Stimulated activated CD8-positive, alpha-beta memory T cell treated with anti-CD3 and anti-CD28 coated beads, Interleukin-7, amount 100 ng/mL, for 1 hour (primary cell): ENCODE measurements around the gene CNIH1.
A peak's percentile ranks its signal among the peaks of the same experiment; 100 is the strongest.

Source experiments
- DNase-seq, 2 donors: peaks; one replicate each; pipeline ENCODE4 v3.0.0-alpha.2; 2020; ENCODE audit warnings: low read depth in 2 of 2

The CNIH1 gene

GRCh38 chr14:54440873-54441868 is at the start of gene CNIH1:
Gene CNIH1, minus strand, starts transcription at chr14:54441374. Its CDS starts 47 bp downstream, at chr14:54441327.
- peak; percentile 94 to 95 for DNase-seq

GRCh38 chr14:54490445-54491175 is 49.4 kb upstream of the CNIH1 start:
- DNase-seq: no peak

- no peak for DNase-seq
Observed at GRCh38 chr14:54489731-54490444, 48.7 kb upstream of the CNIH1 start.

GRCh38 chr14:54489318-54489683 is 48.1 kb upstream of the CNIH1 start:
- no peak for DNase-seq

GRCh38 chr14:54488646-54489317 is 47.6 kb upstream of the CNIH1 start, which contains the start of gene GMFB:
Gene GMFB, minus strand, starts transcription at chr14:54488980. Its CDS starts 53 bp downstream, at chr14:54488927.
- DNase-seq: peak; percentile 67 to 76

- DNase-seq: peak in 1 of 2 donors; percentile 2
Observed at GRCh38 chr14:54488318-54488645, 47.1 kb upstream of the CNIH1 start.

- no peak for DNase-seq
Observed at GRCh38 chr14:54487771-54488170, 46.6 kb upstream of the CNIH1 start.

- no peak for DNase-seq
Observed at GRCh38 chr14:54486685-54487084, 45.5 kb upstream of the CNIH1 start.

- no peak for DNase-seq
Observed at GRCh38 chr14:54483846-54484245, 42.7 kb upstream of the CNIH1 start.

GRCh38 chr14:54483073-54483745 is 42.0 kb upstream of the CNIH1 start:
- DNase-seq: no peak

GRCh38 chr14:54481695-54482094 is 40.5 kb upstream of the CNIH1 start:
- DNase-seq: no peak

GRCh38 chr14:54480830-54481562 is 39.8 kb upstream of the CNIH1 start:
- DNase-seq: no peak

- no peak for DNase-seq
Observed at GRCh38 chr14:54478636-54479215, 37.6 kb upstream of the CNIH1 start.

- DNase-seq: no peak
Observed at GRCh38 chr14:54475911-54476310, 34.7 kb upstream of the CNIH1 start.

- DNase-seq: no peak
Observed at GRCh38 chr14:54475187-54475899, 34.2 kb upstream of the CNIH1 start.

GRCh38 chr14:54474232-54474793 is 33.1 kb upstream of the CNIH1 start:
- no peak for DNase-seq

- DNase-seq: no peak
Observed at GRCh38 chr14:54472315-54472714, 31.1 kb upstream of the CNIH1 start.

GRCh38 chr14:54471641-54472040 is 30.5 kb upstream of the CNIH1 start:
- no peak for DNase-seq

- no peak for DNase-seq
Observed at GRCh38 chr14:54470701-54471100, 29.5 kb upstream of the CNIH1 start.
